ENCODE results near the gene AFG3L2. TPM values are rescaled to one million over a fixed set of nuclear protein-coding genes. Genes with fewer than 3 reads are reported as not detected.

AFG3L2 gene
- total and polyA plus RNA-seq, 10 donors, result 16.0 to 42.4 (median 33.9) TPM

GRCh38 chr18:12403601-12404506 is 26.8 kb upstream of the AFG3L2 start:
- WGBS, 5 donors, result 64 to 77% (median 70%) methylated on average over 6 of the region's 6 CpGs
- Histone ChIP-seq H3K4me3 (no peak overlapping the region), H3K27ac (no peak overlapping the region), H3K27me3 (replicated peaks in 1 of 7) (peaks cover 0 to 89% (median 3%) of the 10 kb centered on the region in 7 donors), H3K4me1 (peaks cover 0 to 26% (median 20%) of the 10 kb centered on the region in 6 donors), H3K9me3 (no peaks in the 10 kb centered on the region), H3K36me3 (no peaks in the 10 kb centered on the region)
- intact Hi-C loops (cut with DNase I; ENCODE audit: low total_unique reads), result no loop called here
- peak; percentile 6 for DNase-seq
- no peak for TF ChIP-seq POLR2A (IDR thresholded peaks at IDR 0.05)
- no peak for TF ChIP-seq POLR2AphosphoS5 (IDR thresholded peaks at IDR 0.05)
- no peak for TF ChIP-seq CTCF (IDR thresholded peaks at IDR 0.05 in 8 of 11, conservative IDR thresholded peaks at IDR 0.05 in 3 of 11)

DNA sequence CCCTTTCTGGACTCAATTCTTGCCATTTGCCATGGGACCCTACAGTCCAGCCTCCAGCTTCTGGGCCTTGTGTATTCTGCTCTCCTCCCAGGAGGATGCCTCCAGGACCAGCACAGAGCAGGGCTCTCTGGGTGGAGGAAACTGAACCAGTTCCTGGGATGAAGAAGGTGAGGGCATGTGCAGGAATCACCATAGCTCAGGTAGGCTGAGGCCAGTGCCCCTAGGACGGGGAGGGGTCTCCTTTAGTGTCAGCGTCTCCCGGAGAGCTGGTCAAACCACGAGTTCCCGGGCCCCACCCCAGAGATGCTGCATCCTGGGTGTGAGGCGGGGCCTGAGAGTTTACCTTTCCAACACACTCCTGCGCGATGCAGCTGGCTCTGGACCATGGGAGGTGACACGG is 24.9 kb upstream of the AFG3L2 start:
- Histone ChIP-seq H3K27me3 (replicated peaks in 1 of 7) (peaks cover 0 to 78% (median 3%) of the 10 kb centered on the region in 7 donors), H3K27ac (no peak overlapping the region), H3K4me3 (no peak overlapping the region), H3K9me3 (no peaks in the 10 kb centered on the region), H3K36me3 (no peaks in the 10 kb centered on the region), H3K4me1 (peaks cover 0 to 8% (median 5%) of the 10 kb centered on the region in 6 donors)
- peak; percentile 57 for DNase-seq
- intact Hi-C loops (cut with DNase I; ENCODE audit: low total_unique reads), result no loop called here
- TF ChIP-seq POLR2A (IDR thresholded peaks at IDR 0.05) (no peak), POLR2AphosphoS5 (IDR thresholded peaks at IDR 0.05) (no peak), CTCF (IDR thresholded peaks at IDR 0.05 in 8 of 11, conservative IDR thresholded peaks at IDR 0.05 in 3 of 11) (no peak)
- 74 to 87% (median 83%) methylated on average over 7 to 9 of the region's 9 CpGs for WGBS, 5 donors

GRCh38 chr18:12399231-12399630 is 22.2 kb upstream of the AFG3L2 start:
- WGBS, 5 donors, result 78 to 95% (median 89%) methylated on average over 5 of the region's 5 CpGs
- DNase-seq, result peak; percentile 18
- no peaks in the 10 kb centered on the region for H3K9me3 ChIP-seq

More at GRCh38 chr18:12399231-12399630, 22.2 kb upstream of the AFG3L2 start:
- no peak overlapping the region for H3K27ac ChIP-seq
- H3K27me3 ChIP-seq (replicated peaks in 1 of 7), result peaks cover 0 to 64% (median 0%) of the 10 kb centered on the region in 7 donors
- H3K4me3 ChIP-seq, result no peak overlapping the region
- H3K36me3 ChIP-seq, result no peaks in the 10 kb centered on the region
- intact Hi-C loops (cut with DNase I; ENCODE audit: low total_unique reads), result no loop called here
- TF ChIP-seq POLR2AphosphoS5 (IDR thresholded peaks at IDR 0.05) (no peak), CTCF (IDR thresholded peaks at IDR 0.05 in 8 of 11, conservative IDR thresholded peaks at IDR 0.05 in 3 of 11) (no peak), POLR2A (IDR thresholded peaks at IDR 0.05) (no peak)
- no peaks in the 10 kb centered on the region for H3K4me1 ChIP-seq

All from spleen (tissue), 11 donors.